Measurements from ENCODE around the gene ST6GAL1.

The ST6GAL1 gene

DNA sequence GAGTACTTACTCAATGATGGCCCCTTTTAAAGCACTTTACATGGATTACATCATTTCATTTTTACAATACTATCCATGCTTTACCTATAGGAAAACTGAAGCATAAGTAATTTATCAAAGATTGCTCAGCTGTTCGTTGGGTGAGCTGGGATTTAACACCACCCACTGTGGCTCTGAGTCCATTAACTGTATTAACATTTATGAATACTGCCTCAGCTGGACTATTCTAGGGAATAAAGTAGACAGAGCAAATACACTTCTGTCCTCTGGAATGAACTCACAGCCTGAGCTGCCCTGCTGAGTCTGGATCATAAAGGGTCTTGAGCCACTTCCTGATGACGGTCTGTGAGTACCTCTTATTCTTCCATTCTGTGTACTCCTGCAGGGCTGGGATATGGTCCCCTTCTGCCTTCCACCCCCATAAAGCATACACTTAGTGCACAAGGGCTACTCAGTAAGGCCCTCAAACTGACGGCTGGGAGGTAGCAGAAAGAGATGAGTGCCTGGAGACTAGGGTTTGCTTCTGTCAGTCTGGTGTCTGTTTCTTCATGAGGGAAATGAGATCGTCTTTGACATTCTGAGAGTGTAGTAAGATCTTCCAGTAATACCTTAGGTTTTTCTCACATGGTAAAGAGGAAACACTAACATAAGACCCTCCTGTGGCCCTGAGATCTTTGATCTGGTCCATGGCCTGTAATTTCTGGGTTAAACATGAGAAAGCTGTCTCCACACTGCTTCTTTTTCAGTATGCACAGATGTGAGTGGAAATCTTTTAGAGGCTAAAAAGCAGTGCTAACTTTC lies 12.6 kb upstream of the ST6GAL1 start:
- H3K36me3 ChIP-seq (ENCODE audit: control insufficient read depth in 1 of 2, insufficient read depth in 2 of 2, low read length in 2 of 2), result no peaks in the 10 kb centered on the region
- H3K27ac ChIP-seq (ENCODE audit: low read length), result no peak overlapping the region
- H3K4me3 ChIP-seq (ENCODE audit: low read depth in 1 of 2, low read length in 2 of 2), result no peak overlapping the region
- H3K27me3 ChIP-seq (ENCODE audit: low read depth, low read length), result no peaks in the 10 kb centered on the region
- H3K9me3 ChIP-seq (ENCODE audit: control insufficient read depth in 1 of 2, low read length in 2 of 2), result no peaks in the 10 kb centered on the region
- no peaks in the 10 kb centered on the region for H3K4me1 ChIP-seq (ENCODE audit: control insufficient read depth in 1 of 2, insufficient read depth in 2 of 2, low read length in 2 of 2)

DNA sequence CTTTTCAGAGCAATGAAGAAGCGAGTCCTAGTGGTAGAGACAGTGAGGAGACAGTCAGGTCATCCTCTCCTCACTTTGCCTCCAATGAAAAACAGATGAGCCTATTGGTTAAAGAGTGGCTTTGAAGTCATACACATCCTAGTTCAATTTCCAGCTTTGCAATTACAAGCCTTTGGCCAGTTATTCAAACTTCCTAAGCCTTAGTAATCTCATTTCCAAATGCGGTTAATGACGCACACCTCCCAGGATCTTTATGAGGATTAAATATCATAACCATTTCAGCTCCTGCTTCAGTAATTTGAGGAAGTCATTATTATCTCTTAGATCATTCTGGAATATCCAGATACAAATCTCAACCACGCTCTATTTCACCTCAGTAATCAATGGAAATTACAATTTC lies 10.0 kb upstream of the ST6GAL1 start:
- H3K27ac ChIP-seq (ENCODE audit: low read length), result no peak overlapping the region
- no peaks in the 10 kb centered on the region for H3K27me3 ChIP-seq (ENCODE audit: low read depth, low read length)
- no peak overlapping the region for H3K4me3 ChIP-seq (ENCODE audit: low read depth in 1 of 2, low read length in 2 of 2)
- no peaks in the 10 kb centered on the region for H3K4me1 ChIP-seq (ENCODE audit: control insufficient read depth in 1 of 2, insufficient read depth in 2 of 2, low read length in 2 of 2)
- H3K9me3 ChIP-seq (ENCODE audit: control insufficient read depth in 1 of 2, low read length in 2 of 2), result no peaks in the 10 kb centered on the region
- no peaks in the 10 kb centered on the region for H3K36me3 ChIP-seq (ENCODE audit: control insufficient read depth in 1 of 2, insufficient read depth in 2 of 2, low read length in 2 of 2)

DNA sequence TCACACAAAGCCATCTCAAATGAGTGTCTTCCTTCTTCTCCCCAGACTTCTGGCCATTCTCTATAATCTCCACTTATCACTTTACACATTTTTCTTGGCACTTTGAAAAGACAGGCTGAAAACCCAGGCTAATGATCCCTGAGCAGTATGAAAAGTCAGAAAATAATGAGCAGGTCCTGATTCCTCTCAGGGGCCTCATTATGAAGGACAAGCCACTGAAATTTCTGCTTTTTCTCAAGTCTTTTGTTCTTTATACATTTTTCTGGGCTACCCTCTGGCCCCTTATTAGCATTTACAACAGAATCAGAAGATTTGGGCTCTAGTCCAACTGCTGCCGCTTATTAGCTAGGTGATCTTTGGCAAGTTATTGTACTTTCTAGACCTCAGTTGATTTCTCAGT lies 9.5 kb upstream of the ST6GAL1 start:
- Histone ChIP-seq H3K9me3 (ENCODE audit: control insufficient read depth in 1 of 2, low read length in 2 of 2) (no peaks in the 10 kb centered on the region), H3K4me1 (ENCODE audit: control insufficient read depth in 1 of 2, insufficient read depth in 2 of 2, low read length in 2 of 2) (no peaks in the 10 kb centered on the region), H3K27me3 (ENCODE audit: low read depth, low read length) (no peaks in the 10 kb centered on the region), H3K27ac (ENCODE audit: low read length) (no peak overlapping the region), H3K4me3 (ENCODE audit: low read depth in 1 of 2, low read length in 2 of 2) (no peak overlapping the region), H3K36me3 (ENCODE audit: control insufficient read depth in 1 of 2, insufficient read depth in 2 of 2, low read length in 2 of 2) (no peaks in the 10 kb centered on the region)

DNA sequence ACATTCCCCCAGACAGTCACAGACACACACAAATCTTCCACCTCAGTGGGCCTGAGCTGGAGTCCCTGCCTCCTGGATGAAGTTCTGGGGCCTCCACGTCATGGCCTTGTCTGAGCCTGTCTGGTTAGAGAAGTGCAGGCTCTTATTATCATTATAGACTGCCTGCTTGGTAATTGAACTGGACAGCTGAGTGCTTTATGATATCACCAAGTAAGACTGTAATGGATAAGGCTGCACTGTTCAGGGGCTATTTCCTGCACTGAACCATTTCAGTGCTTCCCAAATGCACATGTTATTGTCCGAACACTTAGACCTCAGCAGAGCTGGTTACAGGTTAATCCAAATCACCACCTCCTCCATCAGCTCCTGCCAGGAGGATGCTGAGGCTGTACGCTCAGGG lies 8.7 kb upstream of the ST6GAL1 start:
- Histone ChIP-seq H3K36me3 (ENCODE audit: control insufficient read depth in 1 of 2, insufficient read depth in 2 of 2, low read length in 2 of 2) (no peaks in the 10 kb centered on the region), H3K27me3 (ENCODE audit: low read depth, low read length) (no peaks in the 10 kb centered on the region), H3K4me1 (ENCODE audit: control insufficient read depth in 1 of 2, insufficient read depth in 2 of 2, low read length in 2 of 2) (no peaks in the 10 kb centered on the region), H3K27ac (ENCODE audit: low read length) (no peak overlapping the region), H3K4me3 (ENCODE audit: low read depth in 1 of 2, low read length in 2 of 2) (no peak overlapping the region), H3K9me3 (ENCODE audit: control insufficient read depth in 1 of 2, low read length in 2 of 2) (no peaks in the 10 kb centered on the region)

DNA sequence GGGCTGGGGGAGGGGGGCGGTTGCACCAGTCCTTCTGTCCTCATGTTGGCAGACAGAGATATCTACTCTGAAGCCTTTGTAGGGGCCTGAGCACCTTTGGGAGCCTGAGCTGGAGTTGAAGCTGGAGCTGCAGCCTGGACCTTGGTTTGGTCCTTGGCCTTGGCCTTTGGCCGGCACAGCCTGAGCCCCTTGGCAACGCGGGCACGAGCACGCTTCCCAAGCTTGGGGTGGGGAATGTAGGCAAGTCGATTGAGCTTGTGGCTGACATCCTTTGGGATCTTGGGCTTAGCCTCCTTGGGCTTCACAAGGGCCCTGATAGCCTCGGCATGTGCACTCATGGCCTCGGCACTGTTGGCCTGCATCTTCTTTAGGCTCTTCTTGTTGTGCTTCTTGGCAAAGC lies 8.1 kb upstream of the ST6GAL1 start:
- Histone ChIP-seq H3K4me1 (ENCODE audit: control insufficient read depth in 1 of 2, insufficient read depth in 2 of 2, low read length in 2 of 2) (no peaks in the 10 kb centered on the region), H3K27ac (ENCODE audit: low read length) (no peak overlapping the region), H3K36me3 (ENCODE audit: control insufficient read depth in 1 of 2, insufficient read depth in 2 of 2, low read length in 2 of 2) (no peaks in the 10 kb centered on the region), H3K9me3 (ENCODE audit: control insufficient read depth in 1 of 2, low read length in 2 of 2) (no peaks in the 10 kb centered on the region), H3K27me3 (ENCODE audit: low read depth, low read length) (no peaks in the 10 kb centered on the region), H3K4me3 (ENCODE audit: low read depth in 1 of 2, low read length in 2 of 2) (no peak overlapping the region)

DNA sequence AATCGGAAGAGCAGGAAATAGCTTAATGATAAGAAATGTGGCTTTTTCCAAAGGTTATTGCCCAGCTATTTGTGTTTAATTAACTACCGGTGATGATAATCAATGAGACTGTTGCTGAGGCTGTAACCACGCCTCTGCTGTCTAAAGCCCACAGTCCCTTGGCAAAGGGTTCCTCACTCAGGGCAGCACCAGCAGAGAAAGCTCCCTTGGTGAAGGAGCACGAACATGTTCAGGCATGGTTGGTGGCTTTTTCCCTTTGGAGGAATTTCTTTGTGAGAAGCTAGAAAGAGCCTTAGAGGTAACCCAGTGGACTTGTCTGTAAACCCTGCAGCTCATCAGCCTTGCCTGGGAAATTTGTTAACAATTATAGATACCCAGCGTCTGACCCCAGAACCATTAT lies 7.5 kb upstream of the ST6GAL1 start:
- Histone ChIP-seq H3K9me3 (ENCODE audit: control insufficient read depth in 1 of 2, low read length in 2 of 2) (no peaks in the 10 kb centered on the region), H3K27ac (ENCODE audit: low read length) (no peak overlapping the region), H3K36me3 (ENCODE audit: control insufficient read depth in 1 of 2, insufficient read depth in 2 of 2, low read length in 2 of 2) (no peaks in the 10 kb centered on the region), H3K27me3 (ENCODE audit: low read depth, low read length) (no peaks in the 10 kb centered on the region), H3K4me1 (ENCODE audit: control insufficient read depth in 1 of 2, insufficient read depth in 2 of 2, low read length in 2 of 2) (no peaks in the 10 kb centered on the region), H3K4me3 (ENCODE audit: low read depth in 1 of 2, low read length in 2 of 2) (no peak overlapping the region)

DNA sequence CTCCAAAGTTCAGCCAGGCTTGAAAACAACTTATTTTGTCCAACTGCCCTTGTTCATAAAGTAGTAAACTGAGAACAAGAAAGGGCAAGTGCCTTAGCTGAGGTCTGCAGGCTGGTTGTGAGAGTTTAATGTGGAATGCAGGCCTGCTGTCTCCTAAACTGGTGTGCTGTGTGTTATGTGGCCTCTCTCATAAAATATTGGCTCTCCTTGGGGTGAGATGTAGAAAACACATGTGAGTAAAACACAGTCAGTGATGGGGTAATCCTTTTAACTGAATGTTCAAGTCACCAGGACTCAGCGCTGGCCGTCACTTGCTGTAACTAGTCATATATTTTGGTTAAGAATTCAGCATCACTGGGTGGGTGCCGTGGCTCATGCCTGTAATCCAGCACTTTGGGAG lies 7.1 kb upstream of the ST6GAL1 start:
- Histone ChIP-seq H3K27me3 (ENCODE audit: low read depth, low read length) (no peaks in the 10 kb centered on the region), H3K9me3 (ENCODE audit: control insufficient read depth in 1 of 2, low read length in 2 of 2) (no peaks in the 10 kb centered on the region), H3K4me1 (ENCODE audit: control insufficient read depth in 1 of 2, insufficient read depth in 2 of 2, low read length in 2 of 2) (no peaks in the 10 kb centered on the region), H3K27ac (ENCODE audit: low read length) (no peak overlapping the region), H3K36me3 (ENCODE audit: control insufficient read depth in 1 of 2, insufficient read depth in 2 of 2, low read length in 2 of 2) (no peaks in the 10 kb centered on the region), H3K4me3 (ENCODE audit: low read depth in 1 of 2, low read length in 2 of 2) (no peak overlapping the region)

DNA sequence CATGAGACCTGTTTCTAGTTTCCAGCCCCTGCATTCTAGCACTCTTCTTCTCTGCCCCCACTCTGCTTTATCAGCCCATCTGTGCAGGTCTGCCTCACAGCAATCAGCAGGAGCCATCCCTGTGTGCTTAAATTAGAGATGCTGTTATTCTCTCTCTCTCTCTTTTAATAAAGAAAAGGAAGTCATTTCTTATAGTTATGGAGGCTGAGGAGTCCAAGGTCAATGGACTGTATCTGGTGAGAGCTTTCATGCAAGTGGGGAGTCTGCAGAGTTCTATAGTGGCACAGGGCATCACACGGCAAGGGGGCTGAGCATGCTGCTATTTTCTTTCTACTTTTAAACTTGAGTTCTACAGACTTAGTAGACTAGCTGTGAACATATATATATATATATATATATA lies 4.5 kb upstream of the ST6GAL1 start:
- Histone ChIP-seq H3K27me3 (ENCODE audit: low read depth, low read length) (no peaks in the 10 kb centered on the region), H3K36me3 (ENCODE audit: control insufficient read depth in 1 of 2, insufficient read depth in 2 of 2, low read length in 2 of 2) (no peaks in the 10 kb centered on the region), H3K4me3 (ENCODE audit: low read depth in 1 of 2, low read length in 2 of 2) (no peak overlapping the region), H3K4me1 (ENCODE audit: control insufficient read depth in 1 of 2, insufficient read depth in 2 of 2, low read length in 2 of 2) (peaks cover 0 to 13% of the 10 kb centered on the region in 2 donors), H3K9me3 (ENCODE audit: control insufficient read depth in 1 of 2, low read length in 2 of 2) (no peaks in the 10 kb centered on the region), H3K27ac (ENCODE audit: low read length) (no peak overlapping the region)

DNA sequence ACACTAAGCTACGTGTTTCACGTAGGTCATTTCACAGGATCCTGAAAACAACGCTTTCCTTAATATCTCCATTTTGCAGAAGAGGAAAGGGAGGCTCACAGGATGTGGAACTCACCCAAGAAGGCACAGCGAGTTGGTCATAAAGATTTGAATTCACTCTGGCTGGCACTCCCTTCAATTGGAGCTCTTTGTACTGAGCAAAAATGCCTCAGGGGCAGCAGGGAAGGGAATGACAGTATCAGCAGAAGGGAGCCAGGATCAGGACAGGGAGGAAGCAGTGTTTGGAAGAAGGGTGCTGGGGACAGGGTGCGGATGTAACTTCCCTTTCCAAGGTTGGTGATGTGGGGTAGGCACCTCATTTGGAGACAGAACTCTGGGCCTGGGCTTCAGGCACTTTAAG lies 1.1 kb upstream of the ST6GAL1 start:
- Histone ChIP-seq H3K36me3 (ENCODE audit: control insufficient read depth in 1 of 2, insufficient read depth in 2 of 2, low read length in 2 of 2) (no peaks in the 10 kb centered on the region), H3K27ac (ENCODE audit: low read length) (no peak overlapping the region), H3K9me3 (ENCODE audit: control insufficient read depth in 1 of 2, low read length in 2 of 2) (no peaks in the 10 kb centered on the region), H3K4me3 (ENCODE audit: low read depth in 1 of 2, low read length in 2 of 2) (no peak overlapping the region), H3K27me3 (ENCODE audit: low read depth, low read length) (no peaks in the 10 kb centered on the region), H3K4me1 (ENCODE audit: control insufficient read depth in 1 of 2, insufficient read depth in 2 of 2, low read length in 2 of 2) (peaks cover 5 to 28% of the 10 kb centered on the region in 2 donors)

DNA sequence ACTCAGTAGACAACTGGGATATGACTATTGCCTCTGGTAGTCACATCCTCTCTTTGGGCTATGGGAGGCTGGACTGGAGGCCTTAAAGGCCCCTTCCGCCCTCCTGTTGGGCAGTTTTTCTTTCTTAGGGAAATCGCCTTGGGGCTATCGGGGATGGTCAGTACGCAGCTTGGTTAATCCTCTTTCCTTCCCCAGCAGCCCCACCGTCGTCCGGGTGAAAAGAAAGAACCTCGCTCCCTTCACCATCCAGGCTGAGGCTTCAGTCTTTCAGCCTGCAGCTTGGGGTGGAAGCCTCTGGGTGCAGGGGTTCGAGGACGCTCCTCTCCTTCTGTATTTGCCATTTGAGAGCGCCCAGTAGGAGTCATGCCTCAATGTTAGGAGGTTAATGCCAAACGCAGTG lies 641 bp upstream of the ST6GAL1 start:
- Histone ChIP-seq H3K36me3 (ENCODE audit: control insufficient read depth in 1 of 2, insufficient read depth in 2 of 2, low read length in 2 of 2) (no peaks in the 10 kb centered on the region), H3K4me1 (ENCODE audit: control insufficient read depth in 1 of 2, insufficient read depth in 2 of 2, low read length in 2 of 2) (peaks cover 5 to 30% of the 10 kb centered on the region in 2 donors), H3K27ac (ENCODE audit: low read length) (no peak overlapping the region), H3K9me3 (ENCODE audit: control insufficient read depth in 1 of 2, low read length in 2 of 2) (no peaks in the 10 kb centered on the region), H3K27me3 (ENCODE audit: low read depth, low read length) (no peaks in the 10 kb centered on the region), H3K4me3 (ENCODE audit: low read depth in 1 of 2, low read length in 2 of 2) (peak overlapping the region; percentile 73 to 96)

DNA sequence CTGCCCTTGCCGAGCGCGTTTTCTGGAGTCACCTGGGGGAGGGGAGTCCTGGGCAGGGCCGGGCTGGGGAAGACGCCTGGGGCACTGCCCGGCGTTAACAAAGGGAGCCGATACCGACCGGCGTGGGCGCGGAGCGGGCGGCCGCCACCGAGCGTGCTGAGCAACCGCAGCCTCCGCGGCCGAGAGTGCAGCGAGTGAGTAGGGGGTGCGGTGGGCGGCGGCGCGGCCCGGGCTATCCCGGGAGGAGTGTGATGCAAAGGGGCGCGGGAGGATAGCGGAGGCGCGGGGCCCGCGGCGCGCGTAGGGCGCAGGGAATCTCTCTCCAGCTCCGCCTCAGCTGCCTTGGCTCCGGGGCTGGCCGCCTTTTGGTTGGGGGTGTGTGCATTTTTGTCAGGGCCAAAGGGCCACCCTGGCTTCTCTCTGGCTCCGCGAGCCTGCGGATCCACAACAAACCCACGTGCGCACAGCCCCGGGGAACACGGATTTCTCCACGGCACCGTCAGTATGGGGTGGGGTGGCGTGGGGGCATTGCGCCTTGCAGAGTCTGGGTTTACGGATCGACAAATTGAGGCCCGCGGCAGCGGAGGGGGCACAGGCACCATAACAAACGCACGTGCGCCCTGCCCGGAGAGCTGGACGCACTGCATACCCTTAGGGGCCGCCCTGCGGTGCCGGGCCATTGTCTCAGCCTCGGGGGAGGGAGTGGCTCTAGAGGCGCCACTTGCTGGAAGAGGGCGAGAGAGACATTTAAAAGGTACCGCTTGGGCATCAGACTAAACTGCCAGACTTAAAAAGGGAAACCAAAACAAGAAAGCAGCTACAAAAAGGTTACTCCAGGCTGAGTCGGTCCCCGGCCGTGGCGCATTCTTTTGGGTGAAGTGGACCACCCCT lies 560 bp downstream of the ST6GAL1 start:
- Histone ChIP-seq H3K27me3 (ENCODE audit: low read depth, low read length) (no peaks in the 10 kb centered on the region), H3K4me3 (ENCODE audit: low read depth in 1 of 2, low read length in 2 of 2) (peak overlapping the region; percentile 73 to 96), H3K9me3 (ENCODE audit: control insufficient read depth in 1 of 2, low read length in 2 of 2) (no peaks in the 10 kb centered on the region), H3K27ac (ENCODE audit: low read length) (peak overlapping the region; percentile 62), H3K4me1 (ENCODE audit: control insufficient read depth in 1 of 2, insufficient read depth in 2 of 2, low read length in 2 of 2) (peaks cover 5 to 30% of the 10 kb centered on the region in 2 donors), H3K36me3 (ENCODE audit: control insufficient read depth in 1 of 2, insufficient read depth in 2 of 2, low read length in 2 of 2) (no peaks in the 10 kb centered on the region)

Data from muscle layer of duodenum (tissue), 2 donors.